SHP77 (cell line): ENCODE results near the gene SNX6.
"Not testable (repeated sequence)": the region's sequence is repeated elsewhere in the genome, so short reads cannot be mapped to it uniquely, and the experiment has no call there.

Source experiments
- DNase-seq, 2 experiments: peaks; one replicate each; lab custom pipeline; 2025; lab: John Stamatoyannopoulos, UW

The SNX6 gene

DNA sequence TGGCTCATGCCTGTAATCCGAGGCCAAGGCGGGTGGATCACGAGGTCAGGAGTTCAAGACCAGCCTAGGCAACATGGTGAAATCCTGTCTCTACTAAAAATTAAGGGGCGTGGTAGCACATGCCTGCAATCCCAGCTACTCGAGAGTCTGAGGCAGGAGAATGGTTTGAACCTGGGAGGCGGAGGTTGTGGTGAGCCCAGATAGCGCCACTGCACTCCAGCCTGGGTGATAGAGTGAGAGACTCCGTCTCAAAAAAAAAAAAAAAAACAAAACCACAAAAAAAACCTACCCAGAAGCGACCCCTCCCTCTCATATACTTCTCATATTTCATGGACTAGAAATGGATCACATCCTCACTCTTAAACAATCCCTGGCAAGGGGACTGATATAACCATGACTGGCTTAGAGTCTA is 4.4 kb upstream of the SNX6 start:
- DNase-seq = not testable (repeated sequence)

DNA sequence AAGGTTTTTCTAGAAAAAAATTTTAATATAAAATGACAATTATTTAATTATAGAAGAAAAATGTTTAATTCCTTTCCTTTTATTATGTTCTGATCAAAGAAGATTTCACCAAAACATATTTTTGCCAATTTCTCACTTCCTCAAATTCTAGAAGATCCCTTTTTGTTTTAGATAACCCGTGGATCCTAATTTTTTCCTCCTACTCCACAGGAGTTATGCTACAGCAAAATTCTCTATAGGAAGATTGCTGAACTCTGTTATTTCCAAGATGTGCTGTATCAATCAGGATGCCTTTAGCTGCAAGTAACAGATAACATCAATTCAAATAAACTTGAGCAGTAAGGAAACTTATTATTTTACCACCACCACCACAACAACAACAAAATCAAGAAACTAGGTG is 3.8 kb upstream of the SNX6 start:
- DNase-seq = no peak

DNA sequence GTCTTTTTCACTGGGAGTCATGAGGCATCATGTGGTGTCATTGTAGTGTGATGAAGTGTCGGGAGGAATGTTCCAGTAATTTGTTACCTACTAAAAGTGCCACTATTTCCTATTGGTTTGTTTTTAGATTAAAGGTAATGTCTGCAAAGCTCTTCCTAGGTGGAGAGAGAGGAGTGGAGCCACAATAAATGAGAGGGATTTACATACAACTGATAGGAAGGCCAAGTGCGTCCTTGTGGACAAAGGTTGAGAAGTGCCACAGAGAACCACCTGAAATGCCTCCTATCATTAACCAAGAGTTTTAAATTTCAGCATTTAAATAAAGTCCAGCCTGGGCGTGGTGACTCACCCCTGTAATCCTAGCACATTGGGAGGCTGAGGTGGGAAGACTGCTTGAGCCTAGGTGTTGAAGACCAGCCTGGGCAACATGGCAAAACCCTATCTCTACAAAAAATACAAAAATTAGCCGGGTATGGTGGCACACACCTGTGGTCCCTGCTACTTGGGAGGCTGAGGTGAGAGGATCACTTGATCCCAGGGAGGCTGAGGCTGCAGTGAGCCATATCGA is 2.5 kb upstream of the SNX6 start:
- no peak for DNase-seq

DNA sequence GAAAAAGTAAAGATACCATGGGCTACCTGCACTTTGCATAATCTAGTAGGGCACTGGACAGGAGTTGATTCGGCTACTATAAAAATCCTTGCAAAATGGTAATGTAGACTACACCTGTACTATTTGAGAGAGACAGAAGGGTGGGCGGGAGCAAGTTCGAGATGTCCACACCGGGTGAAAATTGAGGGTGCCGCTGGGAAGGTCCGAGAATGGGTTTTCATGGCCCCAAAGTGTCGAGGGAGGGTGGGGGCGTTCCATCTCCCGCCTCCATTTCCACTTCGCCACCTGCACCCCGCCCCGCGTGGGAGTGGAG is 648 bp downstream of the SNX6 start:
- no peak for DNase-seq

DNA sequence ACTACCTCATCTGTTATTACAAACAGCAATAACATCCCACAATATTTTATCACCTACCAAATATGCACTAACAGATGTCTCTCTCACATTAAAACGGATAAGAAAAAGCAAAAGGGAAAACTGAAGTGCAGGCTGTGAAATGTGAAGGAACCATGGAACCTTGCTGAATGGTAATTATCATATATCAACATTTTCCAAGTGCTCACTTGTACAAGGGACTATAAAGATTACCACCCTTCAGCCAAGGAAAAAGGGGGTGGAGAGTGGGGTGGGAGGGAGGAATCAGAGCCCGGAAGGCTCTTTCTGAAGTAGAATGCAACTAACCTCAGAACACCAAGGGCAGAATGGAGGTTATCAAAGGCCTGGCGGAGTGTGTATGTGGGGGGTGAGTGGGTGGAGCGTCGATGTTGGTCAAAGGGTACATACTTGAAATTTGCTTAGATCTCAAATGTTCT is 1.2 kb downstream of the SNX6 start:
- DNase-seq = no peak

DNA sequence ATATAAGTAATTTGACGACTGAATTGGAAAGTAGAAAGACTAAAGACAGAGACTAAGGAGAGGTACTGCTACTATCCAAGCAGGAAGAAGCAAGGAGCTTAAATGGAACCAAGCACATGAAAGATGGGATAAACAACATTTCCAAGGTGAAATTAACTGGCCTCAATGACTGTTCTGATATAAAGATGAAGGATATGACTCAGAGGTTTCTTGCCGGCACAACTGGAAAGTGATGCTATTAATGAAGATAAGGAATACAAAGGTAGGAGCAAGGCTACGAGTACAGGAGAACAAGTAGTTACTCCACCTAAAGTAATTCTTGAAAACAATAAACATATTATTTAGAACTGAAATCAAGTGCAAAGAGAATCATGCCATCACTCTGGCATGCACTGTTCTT is 6.4 kb downstream of the SNX6 start:
- no peak for DNase-seq

DNA sequence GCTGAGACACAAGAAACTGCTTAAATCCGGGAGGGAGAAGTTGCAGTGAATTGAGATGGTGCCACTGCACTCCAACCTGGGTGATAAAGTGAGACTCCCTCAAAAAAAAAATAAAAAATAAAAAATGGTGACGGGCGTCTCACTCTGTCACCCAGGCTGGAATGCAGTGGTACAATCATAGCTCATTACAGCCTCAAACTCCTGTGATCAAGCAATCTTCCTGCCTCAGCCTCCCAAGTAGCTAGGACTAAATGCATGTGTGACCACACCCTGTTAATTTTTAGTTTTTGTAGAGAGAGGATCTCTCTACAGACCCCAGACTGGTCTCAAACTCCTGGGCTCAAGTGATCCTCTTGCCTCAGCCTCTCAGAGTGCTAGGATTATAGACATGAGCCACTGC is 9.1 kb downstream of the SNX6 start:
- DNase-seq = no peak

DNA sequence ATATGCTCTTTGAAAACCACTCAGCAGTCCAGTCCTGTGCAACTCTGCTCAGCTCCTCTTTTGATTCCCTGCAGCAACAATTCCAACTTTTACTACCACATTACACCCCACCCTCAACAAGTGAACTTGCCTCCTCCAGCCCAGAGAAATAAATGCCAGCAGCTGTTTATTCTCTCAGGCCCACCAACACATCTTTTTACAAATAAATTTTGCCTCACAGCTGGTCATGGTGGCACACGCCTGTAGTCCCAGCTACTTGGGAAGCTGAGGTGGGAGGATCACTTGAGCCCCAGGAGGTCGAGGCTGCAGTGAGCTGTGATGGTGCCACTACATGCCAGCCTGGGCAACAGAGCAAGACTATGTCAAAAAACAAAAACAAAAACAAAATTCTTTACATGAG is 9.8 kb downstream of the SNX6 start:
- DNase-seq = no peak

DNA sequence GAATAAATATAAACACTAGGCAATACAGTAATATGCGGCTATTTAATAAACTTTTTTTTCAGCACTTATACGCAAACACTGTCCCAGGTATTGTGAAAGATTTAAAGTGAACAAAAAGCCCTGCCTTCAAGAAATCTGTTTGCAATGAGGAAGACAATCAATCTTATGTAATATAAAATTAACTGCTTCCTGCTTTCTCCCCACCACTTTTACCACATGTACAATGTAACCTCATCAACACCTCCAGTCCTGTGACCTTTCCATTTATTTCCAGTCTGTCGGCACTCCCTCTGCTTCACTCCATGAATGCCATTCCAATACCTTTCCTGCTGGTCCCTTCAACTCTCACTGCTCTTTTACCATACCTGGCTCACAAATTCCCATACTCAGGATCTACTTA is 10.5 kb downstream of the SNX6 start:
- no peak for DNase-seq

DNA sequence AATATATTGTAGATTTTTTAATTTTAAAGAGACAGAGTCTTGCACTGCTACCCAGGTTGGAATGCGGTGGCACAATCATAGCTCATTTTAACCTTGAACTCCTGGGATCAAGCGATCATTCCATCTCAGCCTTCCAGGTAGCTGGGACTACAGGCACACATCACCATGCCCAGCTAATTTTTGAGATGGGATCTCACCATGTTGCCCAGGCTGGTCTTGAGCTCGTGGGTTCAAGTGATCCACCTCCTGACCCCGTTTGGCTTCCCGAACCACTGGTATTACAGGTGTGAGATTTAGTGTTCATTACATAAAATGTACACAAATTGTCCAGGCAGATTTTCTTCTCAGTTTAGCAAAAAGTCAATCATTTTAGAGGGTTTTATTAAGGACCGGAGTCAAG is 13.6 kb downstream of the SNX6 start:
- no peak for DNase-seq

DNA sequence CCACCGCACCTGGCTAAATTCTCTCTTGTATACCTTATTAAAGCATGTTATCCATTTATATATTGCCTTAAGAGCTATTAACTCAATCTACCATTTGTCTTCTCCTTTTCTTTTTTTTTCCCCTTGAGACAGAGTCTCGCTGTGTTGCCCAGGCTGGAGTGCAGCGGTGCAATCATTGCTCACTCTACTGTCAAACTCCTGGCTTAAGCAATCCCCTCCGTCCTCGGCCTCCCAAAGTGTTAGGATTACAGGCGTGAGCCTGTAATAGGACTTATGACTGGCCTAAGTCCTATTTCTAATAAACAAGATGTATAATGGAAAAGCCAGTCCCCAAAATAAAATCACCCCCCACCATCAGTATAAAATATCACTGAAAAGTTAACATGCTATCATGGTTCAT is 14.4 kb downstream of the SNX6 start:
- no peak for DNase-seq

DNA sequence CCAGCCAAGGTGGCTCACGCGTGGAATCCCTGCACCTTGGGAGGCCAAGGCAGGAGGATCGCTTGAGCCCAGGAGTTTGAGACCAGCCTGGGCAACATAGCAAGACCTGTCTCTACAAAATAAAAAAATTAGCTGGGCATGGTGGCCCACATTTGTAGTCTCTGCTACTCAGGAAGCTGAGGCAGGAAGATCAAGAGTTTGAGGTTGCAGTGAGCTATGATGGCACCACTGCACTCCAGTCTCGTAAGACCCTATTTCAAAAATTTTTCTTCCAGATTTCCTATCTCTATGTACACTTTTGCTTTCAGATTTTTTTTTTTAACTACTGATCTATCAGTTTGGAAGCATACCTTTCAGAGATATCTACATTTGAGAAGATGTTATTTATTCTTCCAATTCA is 15.3 kb downstream of the SNX6 start:
- DNase-seq = no peak

DNA sequence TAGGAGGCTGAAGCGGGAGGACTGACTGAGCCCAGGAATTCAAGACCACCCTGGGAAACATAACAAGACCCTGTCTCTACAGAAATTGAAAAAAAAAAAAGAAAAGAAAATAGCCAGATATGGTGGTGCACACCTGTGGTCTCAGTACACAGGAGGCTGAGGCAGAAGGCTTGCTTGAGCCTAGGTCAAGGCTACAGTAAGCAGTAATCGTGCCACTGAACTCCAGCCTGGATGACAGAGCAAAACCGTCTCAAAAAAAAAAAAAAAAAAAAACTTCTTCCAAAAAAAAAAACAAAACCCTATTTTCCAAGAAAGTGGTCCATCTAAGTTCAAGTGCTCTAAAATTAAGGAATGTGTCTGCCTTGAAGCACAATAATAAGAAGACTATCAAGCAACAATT is 19.8 kb downstream of the SNX6 start:
- DNase-seq = no peak

DNA sequence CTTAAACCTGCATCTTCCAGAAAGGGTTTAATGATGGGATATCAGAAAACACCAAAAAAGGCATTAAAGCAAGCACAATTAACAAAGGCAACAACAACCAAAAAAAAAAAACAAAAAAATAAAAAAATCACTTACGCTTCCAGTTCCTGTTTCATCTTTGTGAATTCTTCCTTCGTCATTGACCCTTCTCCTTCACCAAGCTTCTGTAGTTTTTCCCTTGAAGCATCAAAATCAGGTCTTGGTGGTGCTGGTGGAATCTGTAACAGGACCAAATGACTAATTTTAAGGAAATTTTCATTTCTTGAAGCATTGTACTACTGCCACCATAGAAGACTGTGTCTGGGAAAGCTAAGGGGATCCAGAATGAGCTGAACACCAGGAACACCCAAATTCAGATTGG is 24.5 kb downstream of the SNX6 start:
- no peak for DNase-seq

DNA sequence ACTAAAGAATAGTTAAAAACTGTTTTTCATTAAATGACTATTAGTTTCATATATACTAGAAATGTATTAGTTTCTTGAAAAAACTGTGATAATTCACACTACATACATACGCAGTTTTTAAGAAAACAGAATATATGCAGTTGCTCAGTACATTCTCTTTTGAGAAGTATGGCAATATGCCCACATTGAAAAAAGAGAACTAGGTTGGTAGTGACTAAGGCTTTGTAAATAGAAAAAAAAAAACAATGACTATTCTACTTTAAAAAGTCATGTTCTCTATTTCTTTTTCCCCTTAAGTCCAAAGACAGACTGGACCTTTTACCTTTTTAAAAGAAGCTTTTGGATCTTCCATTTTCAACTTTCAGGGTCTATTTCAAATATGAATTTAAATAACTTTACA is 25.0 kb downstream of the SNX6 start:
- DNase-seq = no peak

DNA sequence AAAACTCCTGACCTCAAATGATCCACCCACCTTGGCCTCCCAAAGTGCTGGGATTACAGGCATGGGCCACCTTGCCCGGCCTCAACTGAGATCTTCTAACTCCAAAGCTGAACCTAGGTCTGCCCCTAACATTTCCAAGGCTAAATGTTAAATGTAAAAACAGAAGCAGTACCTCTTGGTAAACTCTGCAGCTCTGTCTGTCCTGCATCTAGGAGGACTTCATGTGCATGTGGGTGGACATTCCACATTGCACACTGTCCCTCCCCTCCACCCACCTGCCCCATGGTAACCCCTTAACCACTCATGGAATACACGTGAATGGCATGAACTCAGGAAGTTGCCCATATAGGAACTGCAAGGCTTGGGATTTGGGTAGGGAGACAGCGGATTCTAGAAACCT is 33.1 kb downstream of the SNX6 start:
- DNase-seq = no peak

DNA sequence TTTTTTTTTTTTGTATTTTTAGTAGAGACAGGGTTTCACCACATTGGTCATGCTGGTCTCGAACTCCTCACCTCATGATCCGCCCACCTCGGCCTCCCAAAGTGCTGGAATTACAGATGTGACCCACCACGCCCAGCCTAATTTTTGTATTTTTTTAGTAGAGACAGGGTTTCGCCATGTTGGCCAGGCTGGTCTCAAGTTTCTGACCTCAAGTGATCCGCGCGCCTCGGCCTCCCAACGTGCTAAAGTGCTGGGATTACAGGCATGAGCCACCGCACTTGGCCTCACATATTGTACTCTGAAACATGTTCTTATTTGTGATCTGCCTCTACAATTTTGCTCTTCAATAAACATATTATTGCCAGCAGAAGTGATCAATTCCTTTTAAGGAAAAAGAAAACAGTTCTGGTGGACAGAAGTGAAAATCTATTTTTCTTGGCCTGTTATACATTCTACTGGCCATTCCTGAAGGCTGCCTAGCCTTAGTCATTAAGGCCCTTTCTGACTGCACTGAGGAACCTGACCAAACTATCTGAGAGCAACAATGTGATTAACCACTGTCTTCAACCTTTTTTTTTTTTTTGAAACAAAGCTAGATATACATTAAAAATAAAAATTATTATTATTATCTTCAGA is 36.1 kb downstream of the SNX6 start:
- DNase-seq = no peak

DNA sequence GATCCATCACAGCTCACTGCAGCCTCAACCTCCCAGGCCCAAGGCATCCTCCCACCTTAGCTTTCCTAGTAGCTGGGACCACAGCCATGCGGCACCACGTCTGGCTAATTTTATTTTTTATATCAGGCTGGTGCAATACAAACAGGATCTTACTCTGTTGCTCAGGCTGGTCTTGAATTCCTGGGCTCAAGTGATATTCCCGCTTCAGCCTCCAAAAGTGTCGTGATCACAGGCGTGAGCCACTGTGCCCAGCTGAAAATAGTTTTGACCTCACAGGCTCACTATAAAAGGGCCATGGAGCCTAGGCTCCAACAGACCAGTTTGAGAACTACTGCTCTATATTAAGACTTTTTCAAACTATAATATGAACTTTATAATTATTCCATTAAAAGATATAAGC is 37.3 kb downstream of the SNX6 start:
- no peak for DNase-seq

DNA sequence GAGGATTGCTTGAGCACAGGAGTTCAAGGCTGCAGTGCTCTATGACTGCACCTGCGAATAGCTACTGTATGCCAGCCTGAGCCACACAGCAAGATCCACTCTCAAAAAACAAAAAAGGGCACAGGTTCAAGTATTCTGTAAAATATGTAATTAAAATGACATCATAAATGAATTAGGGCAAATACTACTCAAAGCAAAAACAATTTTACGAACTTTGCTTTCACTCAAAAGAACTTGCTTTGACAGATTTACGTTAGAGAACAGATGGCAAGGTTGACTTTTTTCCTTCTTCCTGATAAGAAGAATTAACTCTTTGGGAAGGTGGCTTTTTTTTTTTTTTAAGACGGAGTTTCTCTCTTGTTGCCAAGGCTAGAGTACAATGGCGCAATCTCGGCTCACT is 46.4 kb downstream of the SNX6 start:
- no peak for DNase-seq

DNA sequence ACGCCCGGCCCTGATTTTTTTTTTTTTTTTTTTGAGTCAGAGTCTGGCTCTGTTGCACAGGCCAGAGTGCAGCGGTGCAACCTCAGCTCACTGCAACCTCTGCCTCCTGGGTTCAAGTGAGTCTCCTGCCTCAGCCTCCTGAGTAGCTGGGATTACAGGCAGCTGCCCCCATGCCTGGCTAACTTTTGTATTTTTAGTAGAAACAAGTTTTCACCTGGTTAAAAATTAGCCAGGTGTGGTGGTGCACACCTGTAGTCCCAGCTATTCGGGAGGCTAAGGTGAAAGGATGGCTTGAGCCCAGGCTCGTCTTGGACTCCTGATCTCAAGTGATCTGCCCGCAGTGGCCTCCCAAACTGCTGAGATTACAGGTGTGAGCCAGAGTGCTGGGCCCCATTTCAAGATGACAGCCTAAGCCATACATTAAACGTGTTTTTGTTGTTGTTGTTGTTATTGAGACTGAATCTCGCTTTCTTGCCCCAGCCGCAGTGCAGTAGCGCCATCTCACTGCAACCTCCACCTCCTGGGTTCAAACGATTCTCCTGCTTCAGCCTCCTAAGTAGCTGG is 47.7 kb downstream of the SNX6 start:
- DNase-seq = no peak

DNA sequence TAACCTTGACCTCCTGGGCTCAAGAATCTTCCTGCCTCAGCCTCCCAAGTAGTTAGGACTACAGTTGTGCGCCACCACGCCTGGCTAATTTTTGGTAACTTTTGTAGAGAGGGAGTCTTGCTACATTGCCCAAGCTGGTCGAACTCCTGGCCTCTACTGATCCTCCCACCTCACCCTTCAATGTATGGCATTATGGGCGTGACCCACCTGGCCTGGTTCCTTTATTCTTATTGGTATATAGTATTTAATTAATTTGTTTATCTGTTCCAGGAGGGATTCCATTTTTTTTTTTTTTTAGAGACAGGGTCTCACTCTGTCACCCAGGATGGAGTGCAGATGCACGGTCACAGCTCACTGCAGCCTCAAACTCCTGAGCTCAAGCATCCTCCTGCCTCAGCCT is 49.6 kb downstream of the SNX6 start:
- no peak for DNase-seq

DNA sequence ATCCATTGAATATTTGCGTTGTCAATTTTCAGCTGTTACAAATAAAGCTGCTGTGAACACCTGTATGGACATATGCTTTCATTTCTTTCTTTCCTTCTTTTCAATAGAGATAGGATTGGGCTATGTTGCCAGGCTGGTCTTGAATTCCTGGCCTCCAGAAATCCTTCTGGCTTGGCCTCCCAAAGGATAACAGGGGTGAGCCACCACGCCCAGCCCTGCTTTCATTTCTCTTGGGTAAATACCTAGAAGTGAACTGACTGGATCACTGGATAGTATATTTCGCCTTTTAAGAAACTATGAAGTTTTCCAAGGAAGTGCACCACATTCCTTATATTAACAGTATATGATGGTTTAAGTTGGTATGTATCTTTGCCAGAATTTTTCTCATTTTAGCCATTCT is 58.2 kb downstream of the SNX6 start:
- no peak for DNase-seq

DNA sequence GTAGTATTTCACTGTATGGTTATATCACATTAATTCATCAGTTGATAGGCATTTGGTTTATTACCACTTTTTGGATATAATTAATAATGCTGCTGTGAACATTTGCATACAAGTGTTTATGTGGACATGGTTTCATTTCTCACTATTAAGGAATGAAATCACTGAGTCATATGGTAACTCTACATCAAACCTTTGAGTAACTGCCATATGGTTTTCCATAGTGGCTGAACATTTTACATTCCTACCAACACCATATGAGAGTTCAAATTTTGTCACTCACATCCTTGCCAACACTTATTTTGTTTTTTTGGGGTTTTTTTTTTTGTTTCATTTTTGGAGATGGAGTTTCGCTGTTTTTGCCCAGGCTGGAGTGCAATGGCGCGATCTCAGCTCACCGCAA is 60.2 kb downstream of the SNX6 start:
- no peak for DNase-seq

DNA sequence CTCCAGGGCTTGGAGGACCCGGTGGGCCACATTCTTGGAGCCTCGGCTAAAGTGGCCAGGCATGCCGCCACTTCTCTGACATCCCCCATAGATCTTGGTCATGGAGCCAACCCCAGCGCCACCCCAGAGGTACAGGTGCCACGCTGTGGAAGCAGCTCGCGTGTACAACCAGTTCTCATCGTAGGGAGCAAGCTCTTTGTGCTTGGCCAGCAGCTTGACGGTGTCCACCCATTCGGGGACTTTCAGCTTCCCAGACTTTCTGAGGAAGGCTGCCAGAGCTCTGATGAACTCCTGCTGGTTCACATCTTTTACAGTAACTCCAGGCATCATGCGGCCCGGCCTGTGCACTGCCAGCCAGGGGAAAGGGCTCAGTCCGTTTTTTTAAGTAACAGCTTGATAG is 61.1 kb downstream of the SNX6 start:
- DNase-seq = no peak
